CD4-positive, alpha-beta T cell treated with Interleukin-6 for 4 hours (primary cell): ENCODE data around the gene NRGN.
A peak's percentile ranks its signal among the peaks of the same experiment; 100 is the strongest.
"Not testable (repeated sequence)": the region's sequence is repeated elsewhere in the genome, so short reads cannot be mapped to it uniquely, and the experiment has no call there.

ENCODE experiments used
- DNase-seq: peaks from one replicate; pipeline ENCODE4 v3.0.0-alpha.2; 2020; ENCODE audit warnings: mixed read lengths

NRGN gene

DNA sequence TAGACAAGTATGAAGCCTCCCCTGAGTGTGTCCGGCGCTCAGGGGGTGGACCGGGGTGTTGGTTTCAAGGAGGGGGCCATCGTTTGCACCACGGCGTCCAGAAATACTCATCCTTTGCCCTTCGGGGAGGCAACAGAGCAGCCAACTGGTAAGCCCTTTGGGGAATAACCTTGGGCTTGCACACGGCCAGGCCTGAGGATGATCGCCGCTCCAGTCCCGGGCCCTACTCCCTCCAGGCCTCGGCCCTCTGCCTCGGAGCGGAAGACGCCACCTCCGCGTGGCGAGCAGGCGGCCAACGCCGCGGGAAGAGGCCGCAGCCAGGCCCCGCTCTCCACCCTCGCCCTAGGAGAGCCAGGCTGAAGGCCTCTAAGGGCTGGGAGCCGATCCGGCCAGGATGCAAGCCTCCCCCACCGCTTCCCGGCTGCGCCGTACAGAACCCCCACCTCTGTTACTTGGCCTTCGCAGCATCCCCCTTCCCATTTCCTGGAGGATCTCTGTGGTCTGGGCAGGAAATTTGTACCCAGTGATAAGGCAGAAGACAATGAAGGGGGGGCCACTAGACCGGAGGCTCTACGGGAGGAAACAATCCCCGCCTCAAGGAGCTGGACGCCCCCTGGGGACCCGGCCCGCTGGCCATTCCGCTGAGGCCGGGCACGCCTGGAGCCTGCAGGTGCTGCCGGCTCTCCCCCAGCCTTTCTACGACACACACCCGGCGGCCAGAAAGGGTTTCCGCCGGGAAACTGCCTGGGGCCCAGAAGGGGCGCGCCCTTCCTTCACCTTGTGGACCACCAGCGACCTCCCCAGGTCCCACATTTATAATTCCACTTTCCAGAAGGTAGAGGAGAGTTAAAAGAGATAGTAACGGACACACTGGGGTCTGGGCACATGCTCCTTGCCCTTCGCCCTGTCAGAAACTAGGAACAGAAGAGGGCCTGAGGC, 19.8 kb downstream of the NRGN start:
- no peak for DNase-seq

DNA sequence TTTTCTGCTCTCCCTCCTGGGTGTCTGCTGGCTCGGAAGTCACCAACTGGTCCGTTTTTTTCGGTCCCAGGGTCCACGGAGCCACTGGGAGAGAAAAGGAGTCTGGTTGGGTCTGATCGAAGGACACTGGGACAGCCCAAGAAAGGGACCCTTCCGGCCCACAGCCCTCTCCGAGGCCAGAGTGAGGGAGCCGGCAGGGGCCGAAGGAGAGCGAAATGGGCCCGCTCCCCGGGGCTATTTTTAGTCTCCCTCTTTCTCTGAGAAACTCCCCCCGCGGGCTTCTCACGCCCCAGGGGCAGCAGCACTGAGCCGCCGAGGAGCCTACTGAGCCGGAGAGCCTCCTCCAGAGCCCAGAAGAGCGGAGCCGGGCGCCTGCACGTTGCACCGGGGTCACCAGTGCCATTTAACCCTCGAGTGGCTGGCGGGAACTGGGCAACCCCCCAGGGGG, 20.5 kb downstream of the NRGN start:
- DNase-seq = no peak

DNA sequence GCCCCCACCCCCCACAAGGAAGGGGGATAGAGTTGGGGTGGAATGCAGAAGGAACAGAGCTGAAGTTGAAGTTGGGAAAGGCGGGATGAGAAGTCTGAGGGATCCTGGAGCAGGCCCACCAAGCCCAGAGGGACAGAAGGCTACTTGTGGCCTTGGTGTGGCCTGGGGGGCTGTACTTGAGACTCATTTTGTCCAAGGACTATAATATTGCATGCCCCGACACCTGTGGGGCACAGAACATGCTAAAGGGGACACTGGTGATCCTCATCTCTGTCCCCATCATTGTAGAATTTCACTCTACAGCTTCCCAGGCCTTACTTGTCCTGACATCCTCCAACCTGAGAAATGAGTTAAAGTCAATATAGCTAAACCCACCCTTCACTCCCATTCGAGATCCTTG, 21.1 kb downstream of the NRGN start:
- DNase-seq = no peak

DNA sequence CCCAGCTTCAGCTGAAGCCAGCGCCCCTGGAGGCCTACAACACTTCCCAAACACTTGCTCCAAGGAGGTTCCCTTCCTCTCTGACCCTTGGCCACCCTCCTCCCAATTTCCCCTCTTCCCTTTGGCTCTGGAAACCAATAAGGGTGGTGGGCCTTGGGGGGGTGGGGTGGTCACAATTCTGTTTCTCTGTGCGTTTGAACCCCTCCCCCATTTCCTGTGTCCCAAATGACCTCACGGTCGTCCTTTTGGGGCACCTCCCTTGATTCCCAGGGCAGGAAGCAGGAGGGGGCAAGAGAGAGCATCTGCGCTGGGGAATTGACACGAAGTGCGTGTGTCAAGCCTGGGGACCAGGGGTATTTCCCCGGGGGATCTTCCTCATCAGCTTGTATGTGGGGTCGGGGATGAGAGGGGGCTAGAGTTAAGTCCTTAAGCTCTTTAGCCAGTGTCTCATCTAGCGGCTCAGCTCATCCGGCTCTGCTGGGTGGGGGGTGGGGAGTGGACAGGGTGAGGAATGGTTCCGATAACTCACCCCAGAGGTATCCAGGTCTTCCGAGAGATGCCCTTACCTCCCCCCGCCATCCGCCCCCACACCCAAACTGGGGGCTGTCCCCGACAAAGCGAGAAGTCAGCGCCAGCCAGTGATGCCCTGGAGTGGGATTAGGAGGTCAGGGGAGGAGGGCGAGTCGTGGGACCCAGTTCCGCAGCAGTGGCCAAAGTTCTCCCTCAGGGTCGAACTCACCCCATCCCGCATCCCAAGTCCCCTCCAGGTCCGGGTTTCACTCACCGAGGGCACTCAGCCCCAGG, 21.8 kb downstream of the NRGN start:
- no peak for DNase-seq

DNA sequence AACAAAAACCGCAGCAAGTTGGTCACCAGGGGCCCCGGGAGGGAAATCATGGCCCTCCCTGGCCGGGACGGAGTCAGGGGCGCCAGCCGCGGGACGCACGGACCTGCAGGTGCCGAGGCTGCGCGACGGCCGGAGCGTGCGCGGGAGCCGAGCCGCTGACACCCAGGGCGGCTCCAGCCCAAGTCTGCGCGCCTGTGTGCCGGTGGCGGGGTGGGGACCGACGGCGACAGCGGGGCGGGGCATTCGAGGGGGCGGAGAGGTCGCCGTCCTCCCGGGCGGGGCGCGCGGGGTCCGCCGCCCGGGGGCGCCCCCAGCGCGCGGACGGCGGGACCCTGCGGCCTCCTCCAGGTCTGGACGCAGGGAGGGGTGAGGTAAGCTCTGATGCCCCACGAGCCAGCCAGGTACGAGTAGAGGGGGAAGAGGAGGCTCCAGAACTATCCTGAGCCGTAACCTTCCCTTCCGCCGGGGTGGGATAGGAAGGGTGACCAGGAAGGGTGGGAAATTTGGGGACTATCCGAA, 22.4 kb downstream of the NRGN start, which contains the start of gene ESAM:
ESAM (minus strand) TSS at position 186 of the 519 bp plus-strand sequence; CDS start at position 50, 136 bp downstream.
- DNase-seq = peak; percentile 78

DNA sequence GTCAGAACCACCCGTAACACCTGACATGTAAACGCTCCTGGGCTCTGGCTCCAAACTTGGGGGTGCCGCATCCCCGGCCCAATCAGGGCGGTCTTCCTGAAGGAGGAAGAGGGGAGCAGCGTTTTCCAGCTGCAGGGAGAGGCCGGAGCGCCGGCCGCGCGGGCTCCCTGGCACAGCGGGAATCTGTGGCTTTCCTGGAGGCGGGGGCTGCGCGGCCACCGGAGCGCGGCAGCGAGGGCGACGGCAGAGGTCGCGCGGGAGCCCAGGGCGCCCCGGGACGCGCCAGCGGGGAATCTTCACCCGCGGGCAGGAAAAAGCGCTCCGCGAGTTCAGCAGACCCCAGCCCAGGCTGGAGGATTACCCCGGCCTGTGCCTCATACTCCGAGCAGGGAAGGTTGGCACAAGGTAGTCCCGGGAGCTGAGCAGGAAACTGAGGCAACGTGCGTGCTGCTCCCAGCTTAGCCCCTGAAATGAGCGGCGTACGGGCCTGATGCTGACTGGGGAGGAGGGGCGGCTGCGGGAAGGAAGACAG, 22.9 kb downstream of the NRGN start:
- DNase-seq = no peak

DNA sequence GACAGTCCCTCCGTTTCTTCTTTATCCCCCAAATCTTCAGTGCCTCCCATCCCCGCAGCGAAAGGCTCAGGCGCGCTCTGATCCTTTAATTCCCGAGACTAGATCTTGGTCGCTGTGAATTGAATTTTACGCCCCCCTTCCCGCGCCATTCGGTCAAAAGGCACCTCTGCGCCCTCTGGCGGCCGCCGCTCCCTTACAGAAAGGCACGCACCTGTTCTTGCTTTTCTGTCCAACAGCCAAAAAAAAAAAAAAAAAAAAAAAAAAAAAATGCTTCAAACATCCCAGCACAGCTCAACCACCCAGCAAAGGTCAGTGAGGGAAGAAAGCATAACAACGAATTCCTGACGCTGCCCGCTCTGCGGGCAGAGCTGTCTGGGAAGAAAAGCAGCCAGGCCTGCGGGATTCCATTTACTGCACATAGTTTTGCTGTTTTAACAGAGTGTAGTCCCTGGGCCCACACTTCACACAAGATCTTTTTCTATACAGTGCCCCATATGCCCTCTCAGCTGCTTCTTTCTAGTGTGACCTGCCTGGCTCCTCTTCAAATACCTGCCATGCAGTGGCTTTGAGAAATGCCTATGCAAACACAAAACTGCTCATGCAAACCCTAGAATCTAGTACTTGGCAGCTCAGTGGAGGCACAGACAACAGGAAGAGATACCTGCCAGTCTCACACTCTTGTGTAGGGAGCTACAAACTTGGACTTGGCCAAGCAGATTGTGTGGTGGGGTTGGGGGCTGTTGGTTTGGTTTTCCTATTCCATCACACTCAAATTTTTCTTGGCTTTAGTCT, 23.6 kb downstream of the NRGN start:
- DNase-seq = peak; percentile 91

DNA sequence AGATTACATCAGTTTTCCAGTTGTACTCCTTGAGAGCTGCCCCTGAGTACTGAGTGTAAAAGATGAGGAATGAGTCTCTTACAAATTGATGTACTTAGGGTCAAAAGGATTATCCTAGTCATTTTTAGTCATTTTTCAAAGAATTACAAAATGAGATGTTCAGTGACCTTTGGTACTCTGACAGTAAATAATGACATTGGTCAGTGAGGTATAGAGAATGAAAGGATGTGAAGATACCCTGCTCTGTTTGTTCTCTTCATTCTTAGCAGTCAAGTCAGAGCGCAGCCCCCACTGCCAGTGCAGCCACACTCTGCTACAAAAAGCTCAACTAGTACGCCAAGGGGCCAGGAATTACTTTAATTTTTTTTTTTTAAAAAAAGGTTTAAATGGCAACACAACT, 26.4 kb downstream of the NRGN start:
- no peak for DNase-seq

DNA sequence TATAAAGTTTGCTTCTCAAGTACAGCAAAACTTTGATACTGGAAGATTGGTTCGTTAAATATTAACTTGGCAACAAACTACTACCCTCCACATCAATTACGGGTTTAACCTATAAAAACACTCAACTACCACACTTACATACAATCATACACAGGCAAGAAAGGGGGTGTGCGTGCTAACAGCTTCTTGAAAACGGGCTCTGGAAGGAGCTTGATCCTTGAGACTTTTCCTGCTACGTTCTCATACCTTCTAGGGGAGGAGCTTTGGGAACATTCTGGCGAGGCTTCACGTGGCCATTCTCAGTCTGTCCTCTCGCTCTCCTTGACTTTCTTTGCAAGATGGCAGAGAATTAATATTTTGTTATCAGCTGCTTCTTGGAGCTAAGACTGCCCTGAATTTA, 29.2 kb downstream of the NRGN start:
- no peak for DNase-seq

DNA sequence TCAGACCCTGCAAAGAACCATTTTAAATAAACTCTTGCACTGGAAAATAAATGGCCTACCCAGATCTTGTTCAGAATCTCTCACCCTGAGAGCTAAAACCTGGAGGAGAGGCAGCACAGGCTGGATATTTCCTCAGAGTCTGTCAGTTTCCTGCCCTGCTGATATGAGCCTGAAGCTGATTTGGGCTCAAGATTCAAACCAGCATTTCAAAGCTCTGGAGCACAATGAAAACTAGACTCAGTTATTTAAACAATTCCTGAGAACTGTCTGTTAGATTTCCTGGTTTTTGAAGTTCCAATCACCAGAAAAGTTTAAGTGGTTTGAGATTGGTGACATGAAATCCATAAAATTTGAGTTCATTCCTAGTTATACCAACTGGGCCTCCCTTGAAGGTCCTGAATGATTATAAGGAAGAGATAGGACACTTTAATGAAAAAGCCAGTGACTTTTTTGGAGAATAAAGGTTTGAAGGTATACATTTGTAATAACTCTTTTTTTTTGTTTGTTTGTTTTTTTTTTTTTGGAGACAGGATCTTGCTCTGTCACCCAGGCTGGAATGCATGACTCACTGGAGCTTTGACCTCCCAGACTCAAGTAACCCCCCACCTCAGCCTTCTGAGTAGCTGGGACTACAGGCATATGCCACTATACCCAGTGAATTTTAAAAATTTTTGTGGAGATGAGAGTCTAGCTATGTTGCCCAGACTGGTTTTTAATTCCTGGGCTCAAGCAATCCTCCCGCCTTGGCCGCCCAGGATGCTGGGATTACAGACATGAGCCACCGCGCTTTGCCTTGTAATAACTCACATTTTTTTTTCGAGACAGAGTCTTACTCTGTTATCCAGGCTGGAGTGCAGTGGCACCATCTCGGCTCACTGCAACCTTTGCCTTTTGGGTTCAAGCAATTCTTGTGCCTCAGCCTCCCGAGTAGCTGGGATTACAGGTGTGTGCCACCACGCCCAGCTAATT, 30.3 kb downstream of the NRGN start:
- no peak for DNase-seq

DNA sequence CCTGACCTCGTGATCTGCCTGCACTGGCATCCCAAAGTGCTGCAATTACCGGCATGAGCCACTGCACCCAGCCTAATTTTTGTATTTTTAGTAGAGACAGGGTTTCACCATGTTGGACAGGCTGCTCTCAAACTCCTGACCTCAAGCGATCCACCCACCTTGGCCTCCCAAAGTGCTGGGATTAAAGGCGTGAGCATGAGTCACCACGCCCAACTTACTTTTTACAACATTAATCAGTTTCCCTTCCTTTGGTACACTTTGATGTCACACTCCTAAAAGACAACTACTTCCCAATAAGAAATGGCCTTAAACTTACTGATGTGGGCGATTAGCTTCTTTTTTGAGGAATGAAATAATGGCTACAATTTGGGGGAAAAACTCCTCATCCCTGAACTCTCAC, 31.2 kb downstream of the NRGN start:
- not testable (repeated sequence) for DNase-seq

DNA sequence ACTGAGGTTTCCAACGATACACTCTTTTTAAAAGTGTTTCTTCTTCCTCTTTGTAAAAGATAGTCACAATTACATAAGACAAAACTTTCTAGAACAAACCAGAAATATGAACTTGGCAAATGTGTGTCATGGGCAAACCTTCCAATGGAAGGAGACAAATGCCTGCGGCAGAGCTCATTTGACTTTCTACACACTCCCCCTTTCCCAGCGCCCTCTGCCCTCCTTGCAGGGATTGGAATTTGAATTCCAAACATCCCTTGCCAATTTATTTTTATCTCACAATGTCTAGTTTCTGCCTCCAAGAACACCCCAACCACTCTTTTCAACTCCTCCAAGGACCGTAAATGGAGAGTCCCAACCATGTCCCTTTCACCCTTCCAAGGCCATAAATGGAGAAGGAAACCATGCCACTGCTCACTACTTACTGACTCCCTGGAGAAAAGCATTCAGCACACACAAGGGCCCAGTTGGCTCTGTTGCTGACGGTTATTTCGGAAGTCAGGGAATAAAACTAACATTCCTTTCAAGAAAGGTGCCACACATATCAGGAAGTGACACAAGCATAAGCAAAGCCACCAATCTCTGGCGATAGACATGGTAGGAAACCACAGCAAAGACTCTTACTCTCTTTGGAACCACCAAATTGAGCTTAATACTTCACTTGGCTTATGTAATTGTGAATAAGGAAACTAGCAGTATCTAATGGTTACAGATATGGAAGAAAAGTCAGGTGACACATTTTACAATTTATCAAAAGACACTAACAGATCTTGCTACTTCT, 37.3 kb downstream of the NRGN start:
- DNase-seq = no peak

DNA sequence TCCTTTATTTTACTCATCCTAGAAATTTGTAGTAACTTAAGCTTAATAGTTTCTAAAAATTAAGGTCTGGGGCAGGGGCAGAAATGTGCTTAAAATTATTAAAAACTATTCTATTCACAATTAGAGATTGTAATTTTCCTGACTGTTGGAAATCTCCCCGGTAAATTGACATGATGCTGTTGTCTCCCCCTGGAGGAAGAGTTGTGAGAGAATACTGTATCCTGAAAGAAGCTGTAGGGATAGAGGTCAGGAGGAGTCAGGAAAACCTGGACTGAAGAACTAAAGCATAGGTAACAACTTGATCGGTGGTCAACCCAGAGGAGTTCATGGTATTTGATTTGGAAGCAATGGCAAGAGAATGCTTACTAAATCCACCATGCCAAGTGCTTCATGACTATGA, 38.5 kb downstream of the NRGN start:
- DNase-seq = no peak

DNA sequence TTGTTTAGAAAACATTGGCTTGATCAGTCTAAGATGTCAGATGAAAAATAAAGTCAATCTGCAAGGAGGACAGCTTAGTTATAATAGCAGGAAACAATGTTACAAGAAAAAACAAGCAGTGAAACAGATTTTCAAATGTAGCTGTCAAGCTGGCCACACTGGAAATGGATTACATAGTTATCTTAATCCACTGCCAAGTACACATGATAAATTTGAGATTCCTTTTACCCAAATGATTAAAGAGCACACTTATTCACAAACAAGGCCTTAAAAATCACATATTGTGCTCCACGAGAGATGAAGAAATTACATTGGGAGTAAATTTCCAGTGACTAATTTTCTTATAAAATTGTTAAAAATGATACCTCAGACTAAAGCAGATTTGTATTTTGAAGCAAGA, 39.8 kb downstream of the NRGN start:
- no peak for DNase-seq

DNA sequence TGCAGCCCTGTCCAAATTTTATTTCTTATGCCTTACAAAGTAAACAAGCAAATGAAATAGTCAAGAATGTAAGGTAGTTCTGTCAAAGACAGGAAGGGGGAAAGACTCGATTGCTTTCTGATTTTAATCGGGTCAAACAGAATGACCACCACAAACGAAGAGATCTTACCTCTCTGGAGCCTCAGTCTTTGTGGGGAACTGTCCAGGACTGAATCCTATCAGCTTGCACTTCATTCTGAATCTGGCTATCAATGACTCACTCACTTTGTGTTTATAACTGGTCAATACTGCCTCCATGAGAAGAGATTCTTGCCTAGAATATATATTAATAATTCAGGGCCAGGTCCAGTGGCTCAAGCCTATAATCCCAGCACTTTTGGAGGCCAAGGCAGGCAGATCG, 43.3 kb downstream of the NRGN start:
- DNase-seq = no peak

DNA sequence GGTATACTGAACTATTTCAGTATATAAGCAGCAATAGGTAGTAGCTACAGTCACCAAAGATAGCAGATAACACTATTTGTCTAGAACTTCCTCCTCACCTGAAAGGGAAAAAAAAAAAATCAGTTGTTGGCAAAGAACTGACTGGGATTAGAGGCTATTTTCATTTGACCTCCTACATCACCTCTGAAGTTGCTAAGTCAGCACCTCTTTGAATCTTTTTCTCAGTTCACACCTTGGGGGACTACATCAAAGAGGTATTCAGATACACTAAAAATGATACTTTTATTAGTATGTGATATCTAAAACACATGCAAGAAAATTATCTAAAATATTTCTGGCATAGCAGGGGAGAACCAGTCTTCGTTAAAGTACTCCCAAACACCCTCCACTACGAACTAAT, 44.3 kb downstream of the NRGN start:
- DNase-seq = no peak

DNA sequence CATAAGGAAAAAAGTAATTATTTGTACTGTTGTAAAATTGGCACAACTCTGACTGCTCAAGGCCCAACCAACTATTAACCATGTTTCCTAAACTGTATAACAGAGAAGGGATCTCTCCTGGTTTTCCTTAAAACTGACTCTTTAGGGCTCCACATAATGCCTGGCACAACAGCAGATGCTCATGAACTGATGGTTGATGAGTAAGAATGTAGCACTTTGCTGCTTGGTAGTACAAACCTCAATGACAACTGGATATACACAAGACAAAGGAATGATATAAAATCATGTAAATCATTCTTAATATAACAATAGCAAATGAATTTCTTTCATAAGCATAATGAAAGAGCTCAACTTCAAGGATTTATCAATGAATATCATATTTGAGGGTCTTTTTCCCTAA, 48.8 kb downstream of the NRGN start:
- DNase-seq = no peak

DNA sequence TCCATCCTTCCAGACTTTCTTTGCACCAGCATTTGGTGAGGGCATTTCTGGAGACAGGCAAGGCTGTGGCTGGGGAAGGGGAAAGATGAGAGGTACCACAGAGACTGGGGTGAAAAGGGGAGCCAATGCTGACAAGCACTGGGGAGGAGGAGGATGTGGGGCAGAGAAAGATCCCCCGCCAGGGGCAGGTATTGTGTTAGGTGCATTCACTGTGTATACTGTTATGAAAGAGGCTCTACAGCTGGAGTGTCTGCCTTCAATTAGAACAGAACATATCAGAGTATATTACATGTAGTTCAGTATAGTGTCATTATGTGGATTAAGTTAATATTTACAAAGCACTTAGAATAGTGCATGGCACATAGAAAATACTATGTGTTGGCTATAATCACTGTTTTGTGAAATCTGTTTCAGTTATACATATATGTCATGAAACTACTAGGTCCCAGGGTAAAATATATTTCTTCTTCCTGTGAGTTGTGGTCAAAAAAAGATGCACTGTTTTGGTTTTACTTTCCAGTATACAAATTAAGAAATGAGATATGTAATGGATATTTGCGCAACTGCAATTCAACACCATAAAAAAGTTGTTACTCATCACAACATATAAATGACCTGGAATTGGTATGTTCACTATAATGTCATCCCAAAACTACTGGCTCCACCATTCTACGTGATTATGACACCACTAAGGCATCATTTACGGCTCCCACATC, 52.0 kb downstream of the NRGN start:
- no peak for DNase-seq

DNA sequence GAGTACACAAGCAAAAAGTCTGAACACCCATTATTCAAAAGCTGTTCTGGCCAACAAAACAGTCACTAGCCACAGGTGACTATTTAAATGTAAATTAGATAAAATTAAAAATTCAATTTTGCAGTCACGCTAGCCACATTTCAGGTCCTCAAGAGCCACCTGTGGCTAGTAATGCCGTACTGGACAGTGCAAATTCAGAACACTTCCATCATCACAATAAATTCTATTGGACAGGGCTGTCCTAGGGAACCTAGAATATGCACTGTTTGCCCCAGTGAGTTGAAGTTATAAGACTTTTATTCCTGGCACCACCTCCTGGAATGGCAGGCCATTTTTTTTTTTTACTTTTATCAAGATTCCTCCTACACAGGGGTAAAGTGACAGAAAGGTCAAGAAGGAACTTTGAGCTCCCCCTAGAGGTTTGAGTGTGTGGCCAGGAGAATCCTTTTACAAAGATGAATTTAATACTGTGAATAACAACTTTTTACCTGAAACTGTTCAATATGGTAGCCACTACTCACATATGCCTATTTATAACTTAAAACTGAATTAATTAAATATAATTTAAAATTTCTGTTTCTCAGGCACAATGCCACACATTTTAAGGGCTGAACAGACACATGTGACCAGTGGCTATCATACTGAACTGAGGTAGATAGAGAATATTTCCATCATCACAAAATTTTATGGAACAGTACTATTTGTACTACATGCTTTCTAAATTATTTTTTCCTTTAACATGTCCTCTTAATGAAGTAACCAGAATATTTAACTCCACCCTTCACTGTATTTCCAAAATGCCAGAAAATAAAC, 53.9 kb downstream of the NRGN start:
- peak; percentile 44 for DNase-seq
